ENCODE data around the gene MUC15.
"Not testable (repeated sequence)": the region's sequence is repeated elsewhere in the genome, so short reads cannot be mapped to it uniquely, and the experiment has no call there.

MUC15 gene

GRCh38 chr11:26571861-26572654 is at the start of gene MUC15:
MUC15 (minus strand) TSS chr11:26572263; CDS start chr11:26567094, 5,169 bp downstream.
- no peak for DNase-seq

- DNase-seq, result no peak
Observed at GRCh38 chr11:26621132-26621531, 49.1 kb upstream of the MUC15 start.

GRCh38 chr11:26620282-26621045 is 48.4 kb upstream of the MUC15 start:
- DNase-seq, result no peak

- DNase-seq, result no peak
Observed at GRCh38 chr11:26618441-26618840, 46.4 kb upstream of the MUC15 start.

- DNase-seq, result no peak
Observed at GRCh38 chr11:26613759-26614158, 41.7 kb upstream of the MUC15 start.

- DNase-seq, result no peak
Observed at GRCh38 chr11:26608507-26609146, 36.6 kb upstream of the MUC15 start.

GRCh38 chr11:26607725-26608506 is 35.9 kb upstream of the MUC15 start:
- DNase-seq, result no peak

GRCh38 chr11:26599876-26600434 is 27.9 kb upstream of the MUC15 start:
- no peak for DNase-seq

- DNase-seq, result no peak
Observed at GRCh38 chr11:26599425-26599824, 27.4 kb upstream of the MUC15 start.

GRCh38 chr11:26597899-26598298 is 25.8 kb upstream of the MUC15 start:
- no peak for DNase-seq

GRCh38 chr11:26597049-26597689 is 25.1 kb upstream of the MUC15 start:
- not testable (repeated sequence) for DNase-seq

- DNase-seq, result not testable (repeated sequence)
Observed at GRCh38 chr11:26595207-26595865, 23.3 kb upstream of the MUC15 start.

GRCh38 chr11:26593691-26594090 is 21.6 kb upstream of the MUC15 start:
- no peak for DNase-seq

GRCh38 chr11:26587073-26587472 is 15.0 kb upstream of the MUC15 start:
- DNase-seq, result no peak

- no peak for DNase-seq
Observed at GRCh38 chr11:26584818-26585217, 12.8 kb upstream of the MUC15 start.

- DNase-seq, result no peak
Observed at GRCh38 chr11:26583550-26583949, 11.5 kb upstream of the MUC15 start.

GRCh38 chr11:26580929-26581328 is 8.9 kb upstream of the MUC15 start:
- no peak for DNase-seq

- DNase-seq, result no peak
Observed at GRCh38 chr11:26579683-26580082, 7.6 kb upstream of the MUC15 start.

GRCh38 chr11:26578998-26579661 is 7.1 kb upstream of the MUC15 start:
- no peak for DNase-seq

- DNase-seq, result no peak
Observed at GRCh38 chr11:26575946-26576345, 3.9 kb upstream of the MUC15 start.

- no peak for DNase-seq
Observed at GRCh38 chr11:26573896-26574295, 1.8 kb upstream of the MUC15 start.

Measured in cortex of kidney (tissue), 1 donor.